ENCODE data around the gene KRTAP2-4. TPM values are rescaled to one million over a fixed set of nuclear protein-coding genes. Genes with fewer than 3 reads are reported as not detected.

Gene KRTAP2-4
- total RNA-seq, 1 donor from 2014 or later, result not detected

DNA sequence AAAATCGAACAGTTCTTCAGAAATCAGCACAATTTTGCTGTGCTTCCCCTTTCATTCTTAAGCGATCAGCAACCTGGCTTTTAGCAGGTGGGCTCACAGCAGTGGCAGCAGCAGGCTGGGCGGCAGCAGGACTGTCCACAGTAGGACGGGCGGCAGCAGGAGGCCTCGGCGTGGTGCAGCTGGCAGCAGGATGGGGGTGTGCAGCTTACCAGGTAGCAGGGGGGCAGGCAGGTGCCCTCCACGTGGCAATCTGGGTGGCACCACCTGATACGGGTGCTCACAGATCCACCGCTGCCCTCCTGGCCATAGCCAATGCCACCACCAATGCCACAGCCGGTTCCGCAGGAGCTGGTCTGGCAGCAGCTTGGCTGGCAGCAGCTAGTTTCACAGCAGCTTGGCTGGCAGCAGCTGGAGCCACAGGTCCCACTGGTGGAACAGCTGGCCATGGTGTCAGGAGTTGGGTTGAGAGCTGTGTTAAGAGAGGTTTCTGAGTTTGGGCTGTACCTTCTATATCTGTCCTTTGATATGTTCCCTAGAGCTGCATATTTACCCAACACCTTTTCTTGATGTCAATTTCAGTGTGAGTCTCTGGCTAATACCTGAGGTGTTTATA lies 35.9 kb downstream of the KRTAP2-4 start, which contains the start of gene KRTAP1-4:
Gene KRTAP1-4, minus strand, starts transcription at position 563 of the 613 bp plus-strand sequence. Its CDS starts 117 bp downstream, at position 446.
- no peaks in the 10 kb centered on the region for H3K27me3 Mint-ChIP-seq
- TF ChIP-seq, protein P1, sequence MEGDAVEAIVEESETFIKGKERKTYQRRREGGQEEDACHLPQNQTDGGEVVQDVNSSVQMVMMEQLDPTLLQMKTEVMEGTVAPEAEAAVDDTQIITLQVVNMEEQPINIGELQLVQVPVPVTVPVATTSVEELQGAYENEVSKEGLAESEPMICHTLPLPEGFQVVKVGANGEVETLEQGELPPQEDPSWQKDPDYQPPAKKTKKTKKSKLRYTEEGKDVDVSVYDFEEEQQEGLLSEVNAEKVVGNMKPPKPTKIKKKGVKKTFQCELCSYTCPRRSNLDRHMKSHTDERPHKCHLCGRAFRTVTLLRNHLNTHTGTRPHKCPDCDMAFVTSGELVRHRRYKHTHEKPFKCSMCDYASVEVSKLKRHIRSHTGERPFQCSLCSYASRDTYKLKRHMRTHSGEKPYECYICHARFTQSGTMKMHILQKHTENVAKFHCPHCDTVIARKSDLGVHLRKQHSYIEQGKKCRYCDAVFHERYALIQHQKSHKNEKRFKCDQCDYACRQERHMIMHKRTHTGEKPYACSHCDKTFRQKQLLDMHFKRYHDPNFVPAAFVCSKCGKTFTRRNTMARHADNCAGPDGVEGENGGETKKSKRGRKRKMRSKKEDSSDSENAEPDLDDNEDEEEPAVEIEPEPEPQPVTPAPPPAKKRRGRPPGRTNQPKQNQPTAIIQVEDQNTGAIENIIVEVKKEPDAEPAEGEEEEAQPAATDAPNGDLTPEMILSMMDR (conservative IDR thresholded peaks at IDR 0.05), result no peak
- no peaks in the 10 kb centered on the region for H3K9me3 Mint-ChIP-seq
- H3K36me3 Mint-ChIP-seq, result no peaks in the 10 kb centered on the region
- H3K27ac Mint-ChIP-seq, result no peak within 1 kb of the TSS
- no peak within 1 kb of the TSS for H3K4me3 Mint-ChIP-seq
- H3K4me1 Mint-ChIP-seq (ENCODE audit: unreplicated experiment), result no peaks in the 10 kb centered on the region
- no peak for DNase-seq (ENCODE audit: extremely low spot score, unreplicated experiment)

GRCh38 chr17:41026715-41027471 lies 38.8 kb downstream of the KRTAP2-4 start, which contains the start of gene KRTAP1-5:
KRTAP1-5 (minus strand) TSS chr17:41027208; CDS start chr17:41027155, 53 bp downstream.
- Mint-ChIP-seq H3K36me3 (peaks cover 3% of the 10 kb centered on the region), H3K27me3 (no peaks in the 10 kb centered on the region), H3K4me1 (ENCODE audit: unreplicated experiment) (no peaks in the 10 kb centered on the region), H3K27ac (no peak within 1 kb of the TSS), H3K4me3 (no peak within 1 kb of the TSS), H3K9me3 (no peaks in the 10 kb centered on the region)
- TF ChIP-seq, protein P1 (conservative IDR thresholded peaks at IDR 0.05), result no peak
- DNase-seq (ENCODE audit: extremely low spot score, unreplicated experiment), result no peak

GRCh38 chr17:41024697-41025096 lies 41.0 kb downstream of the KRTAP2-4 start:
- H3K9me3 Mint-ChIP-seq, result no peaks in the 10 kb centered on the region
- peaks cover 3% of the 10 kb centered on the region for H3K36me3 Mint-ChIP-seq
- no peaks in the 10 kb centered on the region for H3K27me3 Mint-ChIP-seq
- TF ChIP-seq, protein P1 (conservative IDR thresholded peaks at IDR 0.05), result no peak
- H3K27ac Mint-ChIP-seq, result no peak overlapping the region
- no peaks in the 10 kb centered on the region for H3K4me1 Mint-ChIP-seq (ENCODE audit: unreplicated experiment)
- H3K4me3 Mint-ChIP-seq, result no peak overlapping the region
- no peak for DNase-seq (ENCODE audit: extremely low spot score, unreplicated experiment)

GRCh38 chr17:41020336-41020735 lies 45.3 kb downstream of the KRTAP2-4 start:
- H3K27me3 Mint-ChIP-seq, result no peaks in the 10 kb centered on the region
- no peak overlapping the region for H3K27ac Mint-ChIP-seq
- peaks cover 3% of the 10 kb centered on the region for H3K36me3 Mint-ChIP-seq
- DNase-seq (ENCODE audit: extremely low spot score, unreplicated experiment), result no peak
- no peaks in the 10 kb centered on the region for H3K4me1 Mint-ChIP-seq (ENCODE audit: unreplicated experiment)
- no peak overlapping the region for H3K4me3 Mint-ChIP-seq
- TF ChIP-seq, protein P1 (conservative IDR thresholded peaks at IDR 0.05), result no peak
- H3K9me3 Mint-ChIP-seq, result no peaks in the 10 kb centered on the region

- no peaks in the 10 kb centered on the region for H3K27me3 Mint-ChIP-seq
- TF ChIP-seq, protein P1 (conservative IDR thresholded peaks at IDR 0.05), result no peak
- peaks cover 3% of the 10 kb centered on the region for H3K36me3 Mint-ChIP-seq
- no peak overlapping the region for H3K27ac Mint-ChIP-seq
- H3K4me1 Mint-ChIP-seq (ENCODE audit: unreplicated experiment), result no peaks in the 10 kb centered on the region
- no peaks in the 10 kb centered on the region for H3K9me3 Mint-ChIP-seq
- DNase-seq (ENCODE audit: extremely low spot score, unreplicated experiment), result no peak
- no peak overlapping the region for H3K4me3 Mint-ChIP-seq
These were observed 46.3 kb downstream of the KRTAP2-4 start for GRCh38 chr17:41019415-41019814.
